Epidermal melanocyte (primary cell): Measurements from ENCODE around the gene MMEL1.
"Not testable (repeated sequence)": the region's sequence is repeated elsewhere in the genome, so short reads cannot be mapped to it uniquely, and the experiment has no call there.

Experiments
- DNase-seq: peaks from one replicate; pipeline ENCODE4 v3.0.0; 2011; ENCODE audit warnings: low spot score; ENCODE audit not compliant: insufficient read length

The MMEL1 gene

GRCh38 chr1:2558861-2559260, 74.0 kb downstream of the MMEL1 start:
- no peak for DNase-seq

GRCh38 chr1:2558420-2558819, 74.4 kb downstream of the MMEL1 start:
- DNase-seq, result no peak

GRCh38 chr1:2557482-2558400, 75.1 kb downstream of the MMEL1 start:
- no peak for DNase-seq

GRCh38 chr1:2556678-2557481, 75.9 kb downstream of the MMEL1 start:
- no peak for DNase-seq

- DNase-seq, result no peak
Measured at GRCh38 chr1:2556277-2556677, 76.5 kb downstream of the MMEL1 start, which contains the start of gene TNFRSF14. TSS of gene TNFRSF14 (plus strand) at chr1:2556371. CDS start at chr1:2556665, 294 bp downstream.

GRCh38 chr1:2555634-2556276, 77.1 kb downstream of the MMEL1 start:
- peak; percentile 88 for DNase-seq

GRCh38 chr1:2554621-2555387, 78.0 kb downstream of the MMEL1 start:
- DNase-seq, result no peak

- no peak for DNase-seq
Measured at GRCh38 chr1:2553871-2554620, 78.8 kb downstream of the MMEL1 start.

- DNase-seq, result not testable (repeated sequence)
Measured at GRCh38 chr1:2553076-2553475, 79.7 kb downstream of the MMEL1 start.

GRCh38 chr1:2552189-2552588, 80.6 kb downstream of the MMEL1 start:
- DNase-seq, result no peak

GRCh38 chr1:2551544-2551943, 81.3 kb downstream of the MMEL1 start:
- not testable (repeated sequence) for DNase-seq

- DNase-seq, result not testable (repeated sequence)
Measured at GRCh38 chr1:2550309-2550861, 82.4 kb downstream of the MMEL1 start.

GRCh38 chr1:2549367-2550029, 83.3 kb downstream of the MMEL1 start:
- DNase-seq, result not testable (repeated sequence)

- peak; percentile 84 for DNase-seq
Measured at GRCh38 chr1:2548068-2548589, 84.7 kb downstream of the MMEL1 start.

GRCh38 chr1:2547210-2548067, 85.4 kb downstream of the MMEL1 start:
- DNase-seq, result no peak

GRCh38 chr1:2546515-2547209, 86.2 kb downstream of the MMEL1 start:
- peak; percentile 95 for DNase-seq

- DNase-seq, result peak; percentile 95
Measured at GRCh38 chr1:2545754-2546514, 86.9 kb downstream of the MMEL1 start.
